GM20000 (cell line): ENCODE data around the gene GPC6.

Source experiments
- DNase-seq: peaks from one replicate; pipeline ENCODE4 v3.0.0; 2012; ENCODE audit warnings: low spot score
- CTCF ChIP-seq: IDR thresholded peaks from 2 replicates; pipeline ENCODE4 v1.5.1; 2012; ENCODE audit warnings: mild to moderate bottlenecking, control low read depth; ENCODE audit errors: extremely low read depth, missing control alignments

The GPC6 gene

GRCh38 chr13:93539914-93540313 is 313.3 kb downstream of the GPC6 start:
- no peak for TF ChIP-seq CTCF
- no peak for DNase-seq

DNA sequence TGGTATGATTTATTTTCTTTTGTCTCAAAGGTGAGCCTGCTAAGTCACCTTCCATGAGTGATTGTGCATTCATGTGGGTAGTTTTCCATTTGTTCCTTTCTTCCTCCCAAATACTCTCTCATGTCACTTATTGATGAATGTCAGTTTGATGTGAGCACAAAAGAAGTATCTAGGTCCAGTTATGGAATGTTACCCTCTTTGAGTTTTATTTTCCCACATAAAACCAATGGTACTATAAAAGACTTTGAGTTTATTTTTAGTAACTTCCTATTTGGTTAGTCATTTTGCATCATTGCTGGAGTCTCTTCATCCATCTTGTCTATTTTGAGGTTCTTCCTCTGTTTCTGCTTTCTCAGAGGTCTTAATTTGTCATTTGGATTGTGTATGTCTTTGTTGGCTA is 321.3 kb downstream of the GPC6 start:
- DNase-seq, result no peak
- no peak for TF ChIP-seq CTCF

GRCh38 chr13:93549326-93550005 is 322.9 kb downstream of the GPC6 start:
- no peak for DNase-seq
- no peak for TF ChIP-seq CTCF

DNA sequence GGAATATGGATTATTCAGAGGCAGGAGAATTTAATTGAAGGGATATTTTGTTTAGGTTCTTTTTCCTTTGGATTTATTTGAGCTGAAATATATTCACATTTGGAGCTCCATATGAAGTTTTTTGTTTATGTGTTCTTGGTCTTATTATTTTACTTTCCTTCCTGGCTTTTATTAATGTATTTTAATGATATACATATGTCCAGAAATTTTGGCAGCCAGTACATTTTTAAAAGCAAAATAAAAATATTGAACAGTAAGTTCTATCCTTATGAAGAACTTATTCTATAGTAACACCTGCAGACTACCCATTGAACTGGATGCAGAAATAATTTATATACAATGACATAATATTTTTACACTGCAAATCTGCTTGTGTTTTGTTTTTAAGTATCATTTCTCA is 323.6 kb downstream of the GPC6 start:
- TF ChIP-seq CTCF, result no peak
- DNase-seq, result no peak

DNA sequence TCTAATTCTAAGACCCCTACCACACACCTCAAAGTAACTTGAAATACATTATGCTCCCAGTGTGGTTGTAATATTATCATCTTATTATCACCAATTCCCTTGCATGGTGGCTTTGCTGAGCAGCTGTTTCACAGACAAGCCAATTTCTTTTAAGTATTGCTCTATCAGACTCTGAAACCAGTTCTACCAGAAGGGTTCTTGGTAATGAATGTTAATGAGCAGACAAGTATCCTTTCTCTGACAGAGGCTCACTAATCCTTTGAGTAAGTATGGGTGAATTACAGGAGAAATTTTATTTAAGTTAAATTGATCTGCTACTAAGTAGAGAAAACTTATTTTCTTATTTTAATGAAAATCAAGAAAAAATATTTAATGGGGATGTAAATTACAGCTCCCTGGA is 326.0 kb downstream of the GPC6 start:
- no peak for DNase-seq

GRCh38 chr13:93554514-93554913 is 327.9 kb downstream of the GPC6 start:
- no peak for DNase-seq
- TF ChIP-seq CTCF, result no peak

More for the DNA sequence above, 326.0 kb downstream of the GPC6 start:
- no peak for TF ChIP-seq CTCF

DNA sequence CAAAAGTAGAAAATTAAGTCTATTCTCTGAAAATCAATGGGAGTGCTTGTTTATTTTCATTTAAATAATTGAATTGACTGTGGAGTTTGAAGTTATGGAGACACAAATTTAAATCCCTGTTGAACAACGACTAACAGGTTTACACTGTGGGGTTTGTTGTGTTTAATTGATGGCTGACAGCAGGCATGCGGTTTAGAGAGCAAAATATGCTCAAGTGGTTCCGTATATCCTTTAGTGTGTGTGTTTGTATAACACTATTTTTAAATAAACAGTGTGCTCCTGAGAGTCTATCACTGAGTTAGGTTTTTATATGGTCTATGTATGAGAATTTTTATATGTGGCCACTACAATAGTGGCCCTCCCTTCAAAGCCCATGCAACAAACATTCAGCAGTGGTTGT is 332.0 kb downstream of the GPC6 start:
- no peak for DNase-seq
- no peak for TF ChIP-seq CTCF
